Measurements from ENCODE around the gene FGF8. TPM values are rescaled to one million over a fixed set of nuclear protein-coding genes. Genes with fewer than 3 reads are reported as not detected.

FGF8 gene
- total and polyA plus RNA-seq, 4 donors: 0.42 TPM; not detected in 3

DNA sequence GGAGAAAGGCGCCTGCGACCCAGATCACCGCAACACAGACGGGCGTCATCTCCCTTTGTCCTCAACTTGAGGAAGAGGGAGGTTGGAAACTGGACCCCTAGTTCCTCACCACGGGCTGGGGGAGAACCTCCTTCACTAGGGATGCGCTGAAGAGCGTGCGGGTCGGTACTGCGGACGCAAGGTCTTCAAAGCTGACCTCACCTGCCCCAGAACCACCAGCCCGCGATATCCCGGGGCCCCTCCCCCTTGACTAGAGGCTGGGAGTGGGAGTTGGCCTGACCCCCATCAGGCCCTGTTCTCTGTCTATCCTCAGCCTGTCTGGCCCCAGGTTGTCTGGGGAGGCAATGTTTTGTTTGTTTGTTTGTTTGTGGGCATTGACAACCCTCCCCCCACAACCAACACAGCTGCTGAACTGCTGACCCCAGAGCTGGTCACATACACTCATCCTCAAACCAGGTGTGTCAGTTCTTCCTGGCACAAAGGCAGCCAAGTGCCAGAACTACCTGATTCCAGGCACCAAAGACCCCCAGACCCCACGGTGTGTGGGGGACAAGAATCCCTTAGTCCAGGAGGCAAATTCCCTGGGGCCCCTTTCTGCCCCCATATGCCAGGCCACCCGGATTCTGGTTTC is 4.4 kb upstream of the FGF8 start (continued):
- TF ChIP-seq, protein P1, sequence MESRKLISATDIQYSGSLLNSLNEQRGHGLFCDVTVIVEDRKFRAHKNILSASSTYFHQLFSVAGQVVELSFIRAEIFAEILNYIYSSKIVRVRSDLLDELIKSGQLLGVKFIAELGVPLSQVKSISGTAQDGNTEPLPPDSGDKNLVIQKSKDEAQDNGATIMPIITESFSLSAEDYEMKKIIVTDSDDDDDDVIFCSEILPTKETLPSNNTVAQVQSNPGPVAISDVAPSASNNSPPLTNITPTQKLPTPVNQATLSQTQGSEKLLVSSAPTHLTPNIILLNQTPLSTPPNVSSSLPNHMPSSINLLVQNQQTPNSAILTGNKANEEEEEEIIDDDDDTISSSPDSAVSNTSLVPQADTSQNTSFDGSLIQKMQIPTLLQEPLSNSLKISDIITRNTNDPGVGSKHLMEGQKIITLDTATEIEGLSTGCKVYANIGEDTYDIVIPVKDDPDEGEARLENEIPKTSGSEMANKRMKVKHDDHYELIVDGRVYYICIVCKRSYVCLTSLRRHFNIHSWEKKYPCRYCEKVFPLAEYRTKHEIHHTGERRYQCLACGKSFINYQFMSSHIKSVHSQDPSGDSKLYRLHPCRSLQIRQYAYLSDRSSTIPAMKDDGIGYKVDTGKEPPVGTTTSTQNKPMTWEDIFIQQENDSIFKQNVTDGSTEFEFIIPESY (IDR thresholded peaks at IDR 0.05): no peak
- TF ChIP-seq TAF1 (conservative IDR thresholded peaks at IDR 0.05) (no peak), JUND (IDR thresholded peaks at IDR 0.05) (no peak), RXRA (IDR thresholded peaks at IDR 0.05) (no peak)

GRCh38 chr10:101779544-101780186 is 3.8 kb upstream of the FGF8 start:
- Histone ChIP-seq H3K36me3 (ENCODE audit: control insufficient read depth in 4 of 4, insufficient read depth in 3 of 4, low read depth in 1 of 4, low read length in 3 of 4) (peaks cover 0 to under 1% (median 0%) of the 10 kb centered on the region in 4 donors), H3K9me3 (ENCODE audit: control insufficient read depth in 4 of 4, low read length in 3 of 4) (no peaks in the 10 kb centered on the region), H3K27ac (ENCODE audit: low read depth in 1 of 2, low read length in 2 of 2) (no peak overlapping the region), H3K4me3 (ENCODE audit: low read depth in 1 of 3, low read length in 3 of 3) (peak overlapping the region; percentile 12 to 55 (median 42)), H3K9ac (ENCODE audit: low read depth in 1 of 2, low read length in 2 of 2) (no peak overlapping the region), H3K27me3 (ENCODE audit: control insufficient read depth in 4 of 4, insufficient read depth in 4 of 4, low read length in 3 of 4) (peaks cover 0 to 10% (median 1%) of the 10 kb centered on the region in 4 donors), H3K4me1 (ENCODE audit: control insufficient read depth in 4 of 4, insufficient read depth in 4 of 4, low read length in 3 of 4) (peaks cover 17 to 52% (median 31%) of the 10 kb centered on the region in 4 donors)
- TF ChIP-seq, protein P1 (IDR thresholded peaks at IDR 0.05): no peak
- TF ChIP-seq RAD21 (IDR thresholded peaks at IDR 0.05) (peak; percentile 39 to 67), GABPA (IDR thresholded peaks at IDR 0.05 in 1 of 2, conservative IDR thresholded peaks at IDR 0.05 in 1 of 2) (no peak), HNF4A (conservative IDR thresholded peaks at IDR 0.05) (no peak), RXRA (IDR thresholded peaks at IDR 0.05) (no peak)
- TF ChIP-seq, protein P2, sequence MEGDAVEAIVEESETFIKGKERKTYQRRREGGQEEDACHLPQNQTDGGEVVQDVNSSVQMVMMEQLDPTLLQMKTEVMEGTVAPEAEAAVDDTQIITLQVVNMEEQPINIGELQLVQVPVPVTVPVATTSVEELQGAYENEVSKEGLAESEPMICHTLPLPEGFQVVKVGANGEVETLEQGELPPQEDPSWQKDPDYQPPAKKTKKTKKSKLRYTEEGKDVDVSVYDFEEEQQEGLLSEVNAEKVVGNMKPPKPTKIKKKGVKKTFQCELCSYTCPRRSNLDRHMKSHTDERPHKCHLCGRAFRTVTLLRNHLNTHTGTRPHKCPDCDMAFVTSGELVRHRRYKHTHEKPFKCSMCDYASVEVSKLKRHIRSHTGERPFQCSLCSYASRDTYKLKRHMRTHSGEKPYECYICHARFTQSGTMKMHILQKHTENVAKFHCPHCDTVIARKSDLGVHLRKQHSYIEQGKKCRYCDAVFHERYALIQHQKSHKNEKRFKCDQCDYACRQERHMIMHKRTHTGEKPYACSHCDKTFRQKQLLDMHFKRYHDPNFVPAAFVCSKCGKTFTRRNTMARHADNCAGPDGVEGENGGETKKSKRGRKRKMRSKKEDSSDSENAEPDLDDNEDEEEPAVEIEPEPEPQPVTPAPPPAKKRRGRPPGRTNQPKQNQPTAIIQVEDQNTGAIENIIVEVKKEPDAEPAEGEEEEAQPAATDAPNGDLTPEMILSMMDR (IDR thresholded peaks at IDR 0.05; ENCODE audit: low read depth, low read length, missing input control): peak; percentile 69
- DNase-seq (ENCODE audit: low spot score): peak; percentile 89
- WGBS: 3% methylated on average over 51 of the region's 51 CpGs

DNA sequence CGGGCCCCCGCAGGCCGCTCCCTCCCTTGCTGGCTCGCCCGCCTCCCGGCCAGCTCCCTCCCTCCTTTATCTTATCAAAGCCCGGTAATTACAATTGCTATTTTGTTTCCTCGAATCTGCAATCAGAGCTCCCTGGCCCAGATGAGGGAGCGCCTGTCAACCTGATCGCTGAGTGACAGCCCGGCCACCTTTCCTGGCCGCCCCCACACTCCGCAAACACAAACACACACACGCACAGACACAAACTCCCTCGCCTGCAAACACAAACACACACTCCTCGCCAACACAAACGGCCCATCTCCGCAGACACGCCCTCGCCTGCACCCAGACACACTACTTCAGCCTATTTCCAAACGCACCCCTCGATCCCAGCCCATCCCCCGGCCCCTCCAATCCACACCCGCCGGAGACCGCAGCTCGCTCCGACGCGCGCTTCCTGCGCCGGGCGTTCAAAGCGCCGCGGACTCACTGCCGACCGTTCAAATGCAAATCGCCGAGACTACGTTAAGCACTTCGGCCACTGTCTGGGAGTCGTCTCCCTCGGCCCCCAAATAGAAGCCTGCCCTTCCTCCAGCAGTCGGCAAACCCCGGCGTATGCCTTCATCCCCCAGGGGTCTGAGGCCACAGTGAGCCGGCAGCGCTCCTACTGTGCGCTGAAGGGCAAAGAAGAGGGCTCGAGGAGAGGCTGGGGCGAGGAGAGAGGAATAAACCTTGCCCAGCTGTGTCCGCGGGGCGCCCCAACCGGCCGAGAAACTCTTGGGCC is 3.0 kb upstream of the FGF8 start:
- no peak for DNase-seq (ENCODE audit: low spot score)
- TF ChIP-seq EGR1 (IDR thresholded peaks at IDR 0.05; ENCODE audit: low read depth in 2 of 2): no peak
- TF ChIP-seq, protein P2 (IDR thresholded peaks at IDR 0.05; ENCODE audit: low read depth, low read length, missing input control): no peak
- no peak for TF ChIP-seq HNF4A (conservative IDR thresholded peaks at IDR 0.05)
- TF ChIP-seq, protein P3, sequence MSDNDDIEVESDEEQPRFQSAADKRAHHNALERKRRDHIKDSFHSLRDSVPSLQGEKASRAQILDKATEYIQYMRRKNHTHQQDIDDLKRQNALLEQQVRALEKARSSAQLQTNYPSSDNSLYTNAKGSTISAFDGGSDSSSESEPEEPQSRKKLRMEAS (IDR thresholded peaks at IDR 0.05): no peak
- no peak for TF ChIP-seq RXRA (IDR thresholded peaks at IDR 0.05)
- TF ChIP-seq FOXA1 (IDR thresholded peaks at IDR 0.05): no peak
- no peak for TF ChIP-seq REST (IDR thresholded peaks at IDR 0.05)
- Histone ChIP-seq H3K9ac (ENCODE audit: low read depth in 1 of 2, low read length in 2 of 2) (peak overlapping the region in 1 of 2 donors; percentile 3), H3K9me3 (ENCODE audit: control insufficient read depth in 4 of 4, low read length in 3 of 4) (no peaks in the 10 kb centered on the region), H3K27me3 (ENCODE audit: control insufficient read depth in 4 of 4, insufficient read depth in 4 of 4, low read length in 3 of 4) (peaks cover 0 to 10% (median 1%) of the 10 kb centered on the region in 4 donors), H3K4me3 (ENCODE audit: low read depth in 1 of 3, low read length in 3 of 3) (peak overlapping the region; percentile 15 to 55 (median 42)), H3K27ac (ENCODE audit: low read depth in 1 of 2, low read length in 2 of 2) (no peak overlapping the region), H3K4me1 (ENCODE audit: control insufficient read depth in 4 of 4, insufficient read depth in 4 of 4, low read length in 3 of 4) (peaks cover 19 to 54% (median 31%) of the 10 kb centered on the region in 4 donors), H3K36me3 (ENCODE audit: control insufficient read depth in 4 of 4, insufficient read depth in 3 of 4, low read depth in 1 of 4, low read length in 3 of 4) (no peaks in the 10 kb centered on the region)
- WGBS: 5% methylated on average over 58 of the region's 58 CpGs

Data from liver (tissue), 9 donors.